GM15510 (cell line): ENCODE measurements around the gene AEN.

Experiments
- POLR2A ChIP-seq: IDR thresholded peaks from 3 replicates; pipeline ENCODE4 v1.6.1; 2011; ENCODE audit warnings: borderline replicate concordance; ENCODE audit not compliant: insufficient read length; ENCODE audit errors: extremely low read depth

Gene AEN

DNA sequence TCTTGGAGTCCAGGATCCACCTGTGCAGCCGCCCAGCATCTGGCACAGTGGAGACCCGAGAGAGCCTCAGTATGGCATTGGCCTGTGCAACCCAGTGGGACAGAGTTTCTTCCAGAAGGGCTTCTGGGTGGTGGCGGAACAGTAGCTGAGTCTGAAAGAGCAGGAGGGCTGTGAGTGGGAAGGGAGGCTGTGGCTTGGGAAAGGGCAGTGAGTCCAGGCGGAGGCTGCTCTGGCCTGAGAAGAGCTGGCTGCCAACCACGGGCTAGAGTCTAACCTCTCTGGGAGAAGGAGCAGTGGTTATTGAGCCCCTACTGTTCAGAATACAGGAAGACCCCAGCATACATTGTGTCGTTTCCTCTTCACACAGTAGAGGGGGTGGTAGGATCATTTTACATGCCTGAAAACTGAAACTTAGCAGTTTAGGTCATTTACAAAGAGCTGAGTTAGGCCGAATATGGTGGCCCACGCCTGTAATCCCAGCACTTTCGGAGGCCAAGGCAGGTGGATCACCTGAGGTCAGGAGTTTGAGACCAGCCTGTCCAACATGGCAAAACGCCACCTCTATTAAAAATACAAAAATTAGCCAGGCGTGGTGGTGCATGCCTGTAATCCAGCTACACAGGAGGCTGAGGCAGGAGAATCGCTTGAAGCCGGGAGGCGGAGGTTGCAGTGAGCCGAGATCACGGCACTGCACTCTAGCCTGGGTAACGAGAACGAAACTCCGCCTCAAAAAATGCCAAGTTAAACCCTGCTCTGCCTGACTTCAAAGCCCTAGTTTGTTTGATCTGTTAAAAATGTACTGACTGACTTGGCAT lies 3.2 kb downstream of the AEN start:
- TF ChIP-seq POLR2A, result peak; percentile 14

DNA sequence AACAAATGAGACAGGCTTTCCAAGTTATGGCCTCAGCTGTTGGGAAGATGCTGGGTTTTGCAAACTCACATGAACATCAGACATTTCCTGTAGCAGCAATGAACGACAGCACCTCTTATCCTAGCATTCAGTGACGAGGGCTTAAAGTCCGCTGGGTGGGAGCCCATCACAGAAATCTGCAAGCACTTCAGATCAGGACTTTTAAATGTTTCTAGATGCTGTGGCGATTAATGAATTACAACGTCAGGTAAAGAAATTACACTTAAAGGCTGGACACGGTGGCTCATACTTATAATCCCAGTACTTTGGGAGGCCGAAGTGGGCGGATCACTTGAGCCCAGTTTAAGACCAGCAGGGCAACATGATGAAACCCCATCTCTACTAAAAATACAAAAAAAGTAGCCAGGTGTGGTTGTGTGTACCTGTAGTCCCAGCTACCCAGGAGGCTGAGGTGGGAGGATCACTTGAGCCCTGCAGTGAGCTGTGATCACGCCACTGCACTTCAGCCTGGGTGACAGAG lies 3.9 kb downstream of the AEN start:
- no peak for TF ChIP-seq POLR2A

DNA sequence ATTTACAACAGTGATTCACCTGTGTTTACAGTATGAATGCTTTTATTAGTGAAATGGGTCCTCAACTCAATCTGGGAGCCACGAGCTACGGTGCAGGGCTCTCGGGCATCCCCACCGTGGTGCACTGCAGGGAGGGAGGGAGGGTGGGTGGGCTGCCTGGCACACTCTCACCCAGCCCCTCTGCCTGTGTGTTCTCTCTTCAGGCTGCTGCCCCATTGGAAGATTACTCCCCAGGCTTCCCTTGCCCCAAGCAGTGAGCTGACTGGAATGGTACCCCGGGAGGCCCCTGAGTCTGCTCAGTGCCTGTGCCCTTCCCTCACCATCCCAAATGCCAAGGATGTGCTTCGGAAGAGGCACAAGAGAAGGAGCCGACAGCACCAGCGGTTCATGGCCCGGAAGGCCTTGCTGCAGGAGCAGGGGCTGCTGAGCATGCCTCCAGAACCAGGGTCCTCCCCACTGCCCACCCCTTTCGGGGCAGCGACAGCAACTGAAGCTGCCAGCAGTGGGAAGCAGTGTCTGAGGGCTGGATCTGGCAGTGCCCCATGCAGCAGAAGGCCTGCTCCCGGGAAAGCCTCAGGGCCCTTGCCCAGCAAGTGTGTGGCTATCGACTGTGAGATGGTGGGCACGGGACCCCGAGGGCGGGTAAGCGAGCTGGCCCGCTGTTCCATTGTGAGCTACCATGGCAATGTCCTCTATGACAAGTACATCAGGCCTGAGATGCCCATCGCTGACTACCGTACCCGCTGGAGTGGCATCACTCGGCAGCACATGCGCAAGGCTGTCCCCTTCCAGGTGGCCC lies 5.0 kb downstream of the AEN start:
- TF ChIP-seq POLR2A, result no peak

DNA sequence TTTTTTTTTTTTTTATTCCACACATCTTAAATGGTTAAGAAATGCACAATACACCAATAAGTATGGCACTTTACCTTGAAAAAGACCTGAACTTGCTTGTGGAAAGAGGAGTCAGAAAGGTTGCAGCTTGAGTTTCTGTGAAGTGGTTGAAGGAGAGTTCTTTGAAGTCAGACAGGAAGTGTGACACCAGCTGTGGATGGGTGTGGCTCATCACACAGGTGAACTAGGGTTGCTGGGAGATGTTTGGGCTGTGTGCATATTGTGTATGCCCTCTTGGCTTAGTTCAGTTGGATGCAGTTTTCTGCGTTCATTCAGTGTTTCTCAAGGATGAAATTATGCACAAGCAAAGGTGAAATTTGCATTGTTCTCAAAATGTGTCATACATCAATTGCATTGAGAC lies 6.3 kb downstream of the AEN start:
- no peak for TF ChIP-seq POLR2A

DNA sequence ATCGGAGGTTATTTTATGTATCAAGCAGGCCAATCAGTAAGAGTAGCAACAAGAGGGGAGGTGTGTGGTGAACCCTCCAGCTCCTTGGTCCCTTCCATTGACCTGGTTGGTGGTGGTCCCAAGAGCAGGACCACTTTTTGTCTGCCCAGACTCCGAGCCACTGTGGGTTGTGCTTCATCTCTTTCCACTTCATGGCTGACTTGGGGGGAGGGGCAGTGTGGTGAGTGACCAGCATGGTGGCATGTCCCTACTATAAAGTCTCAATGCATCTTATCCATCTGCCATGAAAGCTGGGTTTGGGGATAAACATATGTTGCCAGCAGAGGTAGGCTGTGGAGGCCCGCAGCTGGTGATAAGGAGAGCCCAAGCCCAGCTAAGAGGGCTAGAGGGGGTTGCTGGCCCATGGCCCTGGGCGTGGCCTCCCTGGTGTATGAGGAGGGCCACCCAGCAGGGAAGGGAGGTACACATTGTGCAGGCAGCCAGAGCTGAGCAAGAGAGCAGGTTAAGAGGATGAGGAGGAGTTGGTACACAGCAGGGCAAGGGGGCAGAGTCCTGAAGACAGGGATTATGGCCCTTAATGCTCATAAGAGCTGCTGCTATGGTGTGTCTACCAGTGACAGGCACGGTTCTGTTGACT lies 7.0 kb downstream of the AEN start:
- no peak for TF ChIP-seq POLR2A

DNA sequence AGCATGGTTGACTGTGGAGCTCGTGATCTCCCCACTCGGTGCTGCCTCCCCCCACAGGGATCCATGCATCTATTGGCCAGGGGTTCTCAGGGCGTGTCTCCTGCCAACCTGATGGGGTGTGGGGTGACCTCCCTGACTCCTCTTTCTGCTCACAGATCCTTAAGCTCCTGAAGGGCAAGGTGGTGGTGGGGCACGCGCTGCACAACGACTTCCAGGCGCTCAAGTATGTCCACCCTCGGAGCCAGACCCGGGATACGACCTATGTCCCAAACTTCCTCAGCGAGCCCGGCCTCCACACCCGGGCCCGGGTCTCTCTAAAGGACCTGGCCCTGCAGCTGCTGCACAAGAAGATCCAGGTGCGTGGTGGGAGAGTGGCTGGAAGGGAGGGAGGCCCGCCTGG lies 7.9 kb downstream of the AEN start:
- no peak for TF ChIP-seq POLR2A

DNA sequence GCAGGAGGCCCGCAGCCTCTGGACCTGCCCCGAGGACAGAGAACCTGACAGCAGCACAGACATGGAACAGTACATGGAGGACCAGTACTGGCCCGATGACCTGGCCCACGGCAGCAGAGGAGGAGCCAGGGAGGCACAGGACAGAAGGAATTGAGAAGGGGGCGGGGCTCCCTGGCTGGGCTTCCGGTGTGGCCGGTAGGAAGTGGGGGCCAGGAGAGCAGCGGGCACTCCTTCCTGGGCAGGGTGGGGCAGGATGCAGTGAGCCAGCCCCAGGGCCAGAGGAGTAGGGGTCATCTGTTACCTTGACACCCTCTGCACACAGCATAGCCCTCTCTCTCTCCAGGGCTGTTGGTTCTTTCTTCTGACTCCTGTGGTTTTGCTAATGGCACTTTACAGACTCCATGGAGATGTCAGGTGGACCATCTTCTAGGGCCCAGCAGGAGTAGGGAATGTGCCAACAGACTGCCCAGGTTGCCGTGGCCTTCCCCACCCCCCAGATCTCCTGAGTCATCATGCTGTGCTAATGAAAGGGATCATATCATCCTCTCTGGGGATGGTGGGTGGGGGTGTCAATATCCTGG lies 9.1 kb downstream of the AEN start:
- TF ChIP-seq POLR2A, result no peak

DNA sequence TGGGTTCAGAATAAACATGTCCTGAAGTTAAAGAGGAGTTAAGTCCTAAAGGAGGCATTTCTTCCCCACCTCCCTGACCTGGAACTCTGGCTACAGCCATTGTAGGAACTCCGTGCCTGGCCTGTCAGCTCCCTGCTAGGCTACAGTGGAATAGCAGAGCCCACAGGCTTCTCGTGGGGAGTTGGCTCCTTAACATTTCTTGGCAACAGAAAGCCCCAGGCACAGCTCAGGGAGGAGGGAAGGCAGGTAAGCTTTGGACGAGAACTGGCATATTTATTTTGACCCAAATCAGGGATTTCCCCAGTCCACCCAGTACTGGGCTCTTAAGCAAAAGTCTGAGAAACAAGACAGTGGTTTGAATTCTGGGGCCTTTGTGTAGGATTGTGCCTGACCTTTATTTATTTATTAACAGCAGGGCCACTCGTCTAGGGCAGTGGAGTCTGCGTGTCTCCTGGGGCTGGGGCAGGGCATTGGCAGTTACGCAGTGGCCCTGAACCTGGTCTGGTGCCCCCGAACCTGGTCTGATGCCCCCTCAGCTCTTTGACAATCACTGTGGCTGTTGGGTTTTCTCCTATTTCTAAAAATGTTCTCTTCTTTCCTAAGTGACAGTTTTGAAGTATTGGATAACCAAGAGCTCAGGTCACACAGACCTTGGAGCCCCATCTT lies 9.8 kb downstream of the AEN start:
- no peak for TF ChIP-seq POLR2A

DNA sequence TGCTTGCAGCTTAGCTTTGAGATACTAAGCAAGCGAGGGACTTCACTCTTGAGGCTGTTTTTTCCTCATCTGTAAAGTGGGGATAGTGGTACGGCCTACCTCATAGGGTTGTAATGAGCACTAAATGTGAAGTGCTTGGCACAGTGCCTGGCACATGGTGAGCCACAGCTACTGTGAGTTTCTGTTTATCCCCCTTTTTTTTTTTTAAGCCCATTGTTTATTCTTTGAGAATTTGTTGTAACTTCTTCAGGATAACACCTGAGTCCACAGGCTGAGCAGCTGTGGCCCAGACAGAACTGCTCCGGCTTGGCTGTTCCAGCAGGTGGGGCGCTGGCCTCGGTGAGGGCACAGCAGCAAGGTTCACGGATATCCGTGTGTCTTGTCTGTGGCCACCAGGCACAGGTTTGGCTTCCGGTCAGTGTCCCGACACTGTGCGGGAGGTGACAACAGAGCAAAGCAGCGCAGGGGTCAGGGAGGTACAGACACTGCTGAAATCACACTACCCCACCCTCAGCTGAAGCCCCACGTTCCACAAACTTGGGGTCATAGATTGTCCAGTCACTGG lies 10.4 kb downstream of the AEN start:
- no peak for TF ChIP-seq POLR2A

DNA sequence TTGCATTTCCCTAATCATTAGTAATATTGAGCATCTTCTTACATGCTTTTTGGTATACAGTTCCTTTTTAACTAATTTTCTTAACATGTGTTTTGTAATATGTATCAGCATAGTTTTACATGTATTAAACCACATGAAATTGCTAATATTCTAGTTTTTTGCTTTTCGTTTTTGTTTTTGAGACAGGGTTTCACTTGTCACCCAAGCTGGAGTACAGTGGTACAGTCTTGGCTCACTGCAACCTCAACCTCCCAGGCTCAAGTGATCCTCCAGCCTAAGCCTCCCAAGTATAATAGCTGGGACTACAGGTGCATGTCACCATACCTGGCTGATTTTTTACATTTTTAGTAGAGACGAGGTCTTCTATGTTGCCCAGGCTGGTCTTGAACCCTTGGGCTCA lies 13.3 kb downstream of the AEN start:
- TF ChIP-seq POLR2A, result no peak

DNA sequence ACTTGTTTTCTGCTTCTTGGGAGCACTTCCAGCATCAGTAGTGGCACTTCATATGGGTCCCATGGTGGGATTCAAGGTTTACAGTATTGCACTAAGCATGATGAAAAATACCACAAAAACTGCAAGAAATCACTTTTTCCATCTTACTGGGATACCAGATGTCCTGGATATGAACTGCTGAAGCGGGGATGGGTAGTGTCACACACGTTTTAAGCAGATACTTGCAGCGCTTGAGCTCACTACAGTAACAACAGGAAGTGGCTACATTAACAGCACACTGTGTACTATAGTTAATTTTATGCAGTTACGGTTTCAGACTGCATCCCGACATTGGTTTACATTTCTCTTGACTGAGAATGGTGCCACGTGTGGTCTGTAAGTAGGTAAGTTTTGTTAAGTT lies 14.2 kb downstream of the AEN start:
- TF ChIP-seq POLR2A, result no peak

DNA sequence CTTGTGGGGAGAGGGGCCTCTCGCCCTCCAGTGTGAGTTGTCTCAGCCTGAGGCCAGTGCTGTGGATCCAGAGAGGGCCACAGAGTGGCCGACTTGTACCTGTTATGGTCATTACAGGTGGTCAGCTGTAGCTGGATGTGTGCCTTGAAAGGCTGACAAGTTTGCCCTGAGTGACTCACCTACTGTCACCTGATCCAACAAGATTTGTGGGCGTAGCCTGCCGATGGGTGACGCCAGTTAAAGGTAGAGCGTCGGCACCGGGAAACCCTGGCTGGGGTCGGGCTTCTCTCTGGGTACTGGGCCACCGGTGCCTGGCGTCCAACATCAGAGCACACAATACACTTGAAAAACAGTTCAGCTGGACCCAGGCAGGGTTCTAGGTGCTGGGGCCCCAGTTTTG lies 14.9 kb downstream of the AEN start:
- TF ChIP-seq POLR2A, result no peak

DNA sequence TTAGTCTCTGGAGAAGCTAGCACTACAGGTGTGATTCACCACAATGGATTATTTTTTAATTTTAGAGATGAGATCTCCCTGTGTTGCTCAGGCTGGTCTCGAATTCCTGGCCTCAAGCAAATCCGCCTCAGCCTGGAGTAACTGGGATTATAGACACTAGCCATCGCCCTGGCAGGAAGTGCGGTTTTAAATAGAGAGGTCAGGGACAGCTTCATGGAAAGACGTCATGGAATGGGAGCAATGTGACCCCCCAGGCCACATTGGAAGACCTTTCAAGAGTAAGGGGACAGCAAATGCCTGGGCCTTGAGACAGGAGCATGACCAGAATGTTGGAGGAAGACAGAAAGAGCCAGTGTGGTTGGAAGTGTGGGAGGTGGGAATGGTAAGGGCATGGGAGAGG lies 15.5 kb downstream of the AEN start:
- no peak for TF ChIP-seq POLR2A

DNA sequence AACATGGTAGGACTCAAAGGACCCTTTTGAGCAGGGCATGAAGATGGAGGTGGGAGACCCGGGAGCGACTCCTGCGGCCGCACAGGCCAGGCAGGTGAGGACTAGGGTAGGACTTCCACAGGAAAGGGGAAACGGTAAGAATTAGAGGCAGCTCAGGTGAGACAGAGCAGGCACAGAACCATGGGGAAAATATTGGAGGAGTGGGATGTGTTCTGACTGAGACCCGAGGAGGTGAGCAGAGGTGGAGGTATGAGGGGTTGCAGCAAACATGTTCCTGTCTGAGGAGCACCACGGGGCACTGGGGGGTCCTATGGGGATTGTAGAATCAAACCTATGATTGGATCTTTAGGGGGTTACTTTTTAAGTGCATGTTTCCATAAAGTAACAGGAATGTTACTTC lies 16.3 kb downstream of the AEN start:
- no peak for TF ChIP-seq POLR2A
